Hepatocyte (in vitro differentiated cells): Measurements from ENCODE around the gene TBC1D1. TPM values are rescaled to one million over a fixed set of nuclear protein-coding genes. Genes with fewer than 3 reads are reported as not detected.

Source experiments
- DNase-seq: peaks from one replicate; pipeline ENCODE4 v3.0.0-alpha.2; 2016; ENCODE audit warnings: low spot score
- H2AFZ ChIP-seq: fragments of 200-600 bp; sonication (generic); 2 replicates; pipeline ENCODE4 v1.6.0; 2016; ENCODE audit warnings: antibody characterized with exemption, mild to moderate bottlenecking
- H3K27ac ChIP-seq: fragments of 200-600 bp; sonication (generic); 2 replicates; pipeline ENCODE4 v1.5.1; 2016; ENCODE audit warnings: mild to moderate bottlenecking
- H3K27me3 ChIP-seq: fragments of 200-600 bp; sonication (generic); 2 replicates; pipeline ENCODE4 v1.6.1; 2016
- H3K36me3 ChIP-seq: fragments of 200-600 bp; sonication (generic); replicated peaks from 2 replicates; pipeline ENCODE4 v1.5.1; 2016; ENCODE audit warnings: low read depth; ENCODE audit not compliant: insufficient read depth
- H3K4me1 ChIP-seq: fragments of 200-600 bp; sonication (generic); 2 replicates; pipeline ENCODE4 v1.5.1; 2016; ENCODE audit warnings: mild to moderate bottlenecking, moderate library complexity; ENCODE audit not compliant: insufficient read depth
- H3K4me2 ChIP-seq: fragments of 200-600 bp; sonication (generic); 2 replicates; pipeline ENCODE4 v1.6.0; 2016
- H3K4me3 ChIP-seq: fragments of 200-600 bp; sonication (generic); 2 replicates; pipeline ENCODE4 v1.5.1; 2016; ENCODE audit warnings: mild to moderate bottlenecking
- H3K79me2 ChIP-seq: fragments of 200-600 bp; sonication (generic); 2 replicates; pipeline ENCODE4 v1.6.0; 2017; ENCODE audit warnings: mild to moderate bottlenecking
- H3K9me2 ChIP-seq: fragments of 200-600 bp; sonication (generic); replicated peaks from 2 replicates; pipeline ENCODE4 v1.6.0; 2017; ENCODE audit warnings: mild to moderate bottlenecking; ENCODE audit not compliant: insufficient read depth
- H3K9me3 ChIP-seq: fragments of 200-600 bp; sonication (generic); 2 replicates; pipeline ENCODE4 v1.5.1; 2016; ENCODE audit warnings: low read depth, mild to moderate bottlenecking
- H4K20me1 ChIP-seq: fragments of 200-600 bp; sonication (generic); 2 replicates; pipeline ENCODE4 v1.6.0; 2016; ENCODE audit warnings: mild to moderate bottlenecking; ENCODE audit not compliant: insufficient read depth, poor library complexity, severe bottlenecking
- CTCF ChIP-seq: fragments of 200-600 bp; sonication (generic); IDR thresholded peaks from 2 replicates; pipeline ENCODE4 v1.5.1; 2016; ENCODE audit warnings: antibody characterized with exemption, mild to moderate bottlenecking; ENCODE audit not compliant: poor library complexity
- EZH2 ChIP-seq: fragments of 200-600 bp; sonication (generic); IDR thresholded peaks from 2 replicates; pipeline ENCODE4 v1.6.1; 2016; ENCODE audit warnings: antibody characterized with exemption, mild to moderate bottlenecking, borderline replicate concordance
- EZH2phosphoT487 ChIP-seq: fragments of 200-600 bp; sonication (generic); IDR thresholded peaks from one replicate; pipeline ENCODE4 v1.6.1; 2018; ENCODE audit warnings: antibody characterized with exemption, mild to moderate bottlenecking, low read depth, moderate library complexity; ENCODE audit not compliant: unreplicated experiment, severe bottlenecking
- WGBS: methylation state at CpG from one replicate; pipeline ENCODE4 v1.1.6; 2016; ENCODE audit warnings: low lambda C conversion rate; ENCODE audit errors: missing lambda C conversion rate; 5-methylcytosine and 5-hydroxymethylcytosine counted together
- polyA plus RNA-seq: library from polyadenylated mRNA; unstranded; fragments of >200 nt; fragmentation: Nextera tagmentation; extraction: Ambion mirVana; gene quantifications from 2 replicates; pipeline ENCODE4 v1.2.1, GENCODE V29; 2016
- total RNA-seq: library from RNA; depleted of rRNA; stranded (reverse); fragments of >200 nt; gene quantifications from 2 replicates; pipeline ENCODE4 v1.2.3, GENCODE V29; 2014

Gene TBC1D1
- total and polyA plus RNA-seq, 2 experiments from 2014 or later: 45.6 to 117 TPM

- Histone ChIP-seq H3K4me3 (no peak overlapping the region), H3K27me3 (no peaks in the 10 kb centered on the region), H3K4me1 (peaks cover 17% of the 10 kb centered on the region), H2AFZ (no peak overlapping the region), H3K9me3 (no peaks in the 10 kb centered on the region), H3K27ac (no peak overlapping the region), H3K4me2 (no peak overlapping the region), H4K20me1 (no peaks in the 10 kb centered on the region), H3K79me2 (no peaks in the 10 kb centered on the region), H3K9me2 (no peaks in the 10 kb centered on the region), H3K36me3 (no peaks in the 10 kb centered on the region)
- 86% methylated on average over 5 of the region's 5 CpGs for WGBS
- TF ChIP-seq CTCF (no peak), EZH2 (no peak), EZH2phosphoT487 (no peak)
- no peak for DNase-seq
Observed at GRCh38 chr4:38065900-38066299, 175.0 kb downstream of the TBC1D1 start.

DNA sequence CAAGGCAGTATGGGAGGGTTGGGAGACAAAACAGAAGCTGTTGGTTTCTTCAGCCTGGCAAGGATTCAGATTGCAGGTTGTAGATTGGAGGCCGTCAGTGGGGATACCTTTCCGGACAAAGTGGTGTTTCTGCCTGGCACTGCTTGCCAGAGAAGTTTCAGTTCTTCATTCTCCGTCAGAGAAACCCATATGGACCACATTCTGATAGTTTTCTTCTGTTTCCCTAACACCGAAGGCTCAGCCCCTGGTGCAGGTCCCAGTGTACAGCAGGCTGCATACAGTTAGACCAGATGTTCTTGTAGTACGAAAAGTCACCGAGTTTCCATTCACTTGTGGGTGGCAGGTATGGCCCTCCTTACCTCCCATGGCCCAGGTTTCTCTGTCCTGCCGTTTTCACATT lies 176.6 kb downstream of the TBC1D1 start:
- Histone ChIP-seq H3K36me3 (no peaks in the 10 kb centered on the region), H3K27me3 (no peaks in the 10 kb centered on the region), H2AFZ (no peak overlapping the region), H3K4me2 (no peak overlapping the region), H4K20me1 (no peaks in the 10 kb centered on the region), H3K4me1 (peaks cover 14% of the 10 kb centered on the region), H3K4me3 (no peak overlapping the region), H3K9me3 (no peaks in the 10 kb centered on the region), H3K27ac (no peak overlapping the region), H3K79me2 (no peaks in the 10 kb centered on the region), H3K9me2 (no peaks in the 10 kb centered on the region)
- 93% methylated on average over 7 of the region's 7 CpGs for WGBS
- TF ChIP-seq CTCF (no peak), EZH2phosphoT487 (no peak), EZH2 (no peak)
- no peak for DNase-seq

DNA sequence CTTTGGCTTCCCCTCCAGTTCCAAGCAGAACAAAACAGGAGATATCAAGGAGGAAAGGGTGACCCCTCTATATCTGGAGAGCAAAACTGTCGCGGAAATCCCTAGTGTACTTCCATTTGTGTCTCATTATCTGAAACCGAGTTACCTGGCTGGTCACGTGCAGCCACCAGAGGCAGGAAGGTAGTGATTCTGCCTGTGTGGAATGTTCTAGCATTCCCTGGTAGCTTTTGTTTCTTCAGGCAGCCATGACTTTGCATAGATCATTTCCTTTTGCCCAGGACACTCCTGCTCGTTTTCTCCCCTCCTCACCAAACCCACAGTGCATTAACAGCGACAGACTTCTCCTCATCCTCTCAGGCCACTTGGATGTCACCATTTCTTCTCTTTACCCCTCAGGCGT lies 177.2 kb downstream of the TBC1D1 start:
- H3K27ac ChIP-seq: no peak overlapping the region
- no peaks in the 10 kb centered on the region for H3K79me2 ChIP-seq
- H4K20me1 ChIP-seq: no peaks in the 10 kb centered on the region
- H3K4me1 ChIP-seq: peaks cover 8% of the 10 kb centered on the region
- no peak for DNase-seq
- H3K4me3 ChIP-seq: no peak overlapping the region
- no peak overlapping the region for H2AFZ ChIP-seq
- no peaks in the 10 kb centered on the region for H3K9me3 ChIP-seq
- H3K27me3 ChIP-seq: no peaks in the 10 kb centered on the region
- H3K9me2 ChIP-seq: no peaks in the 10 kb centered on the region
- TF ChIP-seq CTCF: no peak
- no peak for TF ChIP-seq EZH2phosphoT487
- TF ChIP-seq EZH2: no peak
- H3K36me3 ChIP-seq: no peaks in the 10 kb centered on the region
- 85% methylated on average over 7 of the region's 7 CpGs for WGBS
- no peak overlapping the region for H3K4me2 ChIP-seq

GRCh38 chr4:38069271-38069760 lies 178.4 kb downstream of the TBC1D1 start:
- H3K9me2 ChIP-seq: no peaks in the 10 kb centered on the region
- H3K79me2 ChIP-seq: no peaks in the 10 kb centered on the region
- H3K4me1 ChIP-seq: peaks cover 8% of the 10 kb centered on the region
- H3K9me3 ChIP-seq: no peaks in the 10 kb centered on the region
- H4K20me1 ChIP-seq: no peaks in the 10 kb centered on the region
- H3K4me3 ChIP-seq: no peak overlapping the region
- peak; percentile 86 for DNase-seq
- no peaks in the 10 kb centered on the region for H3K27me3 ChIP-seq
- H3K4me2 ChIP-seq: no peak overlapping the region
- H2AFZ ChIP-seq: peak overlapping the region; percentile 2
- peak; percentile 73 for TF ChIP-seq CTCF
- no peak for TF ChIP-seq EZH2phosphoT487
- no peaks in the 10 kb centered on the region for H3K36me3 ChIP-seq
- WGBS: 50% methylated on average over 6 of the region's 6 CpGs
- H3K27ac ChIP-seq: peak overlapping the region; percentile 87
